ENCODE data around the gene RHCG.

Gene RHCG

GRCh38 chr15:89502867-89503595 lies 6.6 kb upstream of the RHCG start:
- DNase-seq (ENCODE audit: low spot score): no peak

GRCh38 chr15:89501646-89502045 lies 5.3 kb upstream of the RHCG start:
- DNase-seq (ENCODE audit: low spot score): no peak

GRCh38 chr15:89500397-89501270 lies 4.3 kb upstream of the RHCG start:
- DNase-seq (ENCODE audit: low spot score): no peak

- DNase-seq (ENCODE audit: low spot score): no peak
Observed at GRCh38 chr15:89499156-89499555, 2.8 kb upstream of the RHCG start.

GRCh38 chr15:89498574-89498906 lies 2.2 kb upstream of the RHCG start:
- no peak for DNase-seq (ENCODE audit: low spot score)

- DNase-seq (ENCODE audit: low spot score): no peak
Observed at GRCh38 chr15:89497231-89497630, 848 bp upstream of the RHCG start.

- DNase-seq (ENCODE audit: low spot score): no peak
Observed at GRCh38 chr15:89495638-89496145, 691 bp downstream of the RHCG start.

GRCh38 chr15:89494941-89495637 lies 1.3 kb downstream of the RHCG start:
- DNase-seq (ENCODE audit: low spot score): no peak

- no peak for DNase-seq (ENCODE audit: low spot score)
Observed at GRCh38 chr15:89494031-89494430, 2.4 kb downstream of the RHCG start.

- DNase-seq (ENCODE audit: low spot score): no peak
Observed at GRCh38 chr15:89492934-89493631, 3.3 kb downstream of the RHCG start.

- DNase-seq (ENCODE audit: low spot score): no peak
Observed at GRCh38 chr15:89492111-89492641, 4.2 kb downstream of the RHCG start.

GRCh38 chr15:89490814-89491315 lies 5.5 kb downstream of the RHCG start:
- no peak for DNase-seq (ENCODE audit: low spot score)

GRCh38 chr15:89490081-89490813 lies 6.1 kb downstream of the RHCG start:
- DNase-seq (ENCODE audit: low spot score): no peak

- no peak for DNase-seq (ENCODE audit: low spot score)
Observed at GRCh38 chr15:89489376-89489775, 7.0 kb downstream of the RHCG start.

GRCh38 chr15:89487791-89488190 lies 8.6 kb downstream of the RHCG start:
- no peak for DNase-seq (ENCODE audit: low spot score)

GRCh38 chr15:89486726-89487050 lies 9.7 kb downstream of the RHCG start:
- no peak for DNase-seq (ENCODE audit: low spot score)

GRCh38 chr15:89483079-89483478 lies 13.3 kb downstream of the RHCG start:
- DNase-seq (ENCODE audit: low spot score): no peak

GRCh38 chr15:89482139-89482538 lies 14.2 kb downstream of the RHCG start:
- no peak for DNase-seq (ENCODE audit: low spot score)

- no peak for DNase-seq (ENCODE audit: low spot score)
Observed at GRCh38 chr15:89480505-89480904, 15.9 kb downstream of the RHCG start.

GRCh38 chr15:89479173-89479572 lies 17.2 kb downstream of the RHCG start:
- no peak for DNase-seq (ENCODE audit: low spot score)

Measured in CD4-positive, alpha-beta T cell treated with Interleukin-6 at 100 ng/mL for 8 hours (primary cell).